ENCODE data around the gene OPTC.

OPTC gene

GRCh38 chr1:203539831-203540546, 46.0 kb downstream of the OPTC start:
- DNase-seq: no peak

GRCh38 chr1:203544485-203544884, 50.5 kb downstream of the OPTC start:
- DNase-seq: no peak

- no peak for DNase-seq
Observed at GRCh38 chr1:203544978-203545816, 51.2 kb downstream of the OPTC start.

GRCh38 chr1:203546274-203546673, 52.3 kb downstream of the OPTC start:
- DNase-seq: no peak

- DNase-seq: no peak
Observed at GRCh38 chr1:203547147-203547546, 53.2 kb downstream of the OPTC start.

GRCh38 chr1:203547771-203548421, 53.9 kb downstream of the OPTC start:
- no peak for DNase-seq

GRCh38 chr1:203548892-203549291, 54.9 kb downstream of the OPTC start:
- no peak for DNase-seq

GRCh38 chr1:203549309-203549708, 55.4 kb downstream of the OPTC start:
- no peak for DNase-seq

- DNase-seq: no peak
Observed at GRCh38 chr1:203550846-203551245, 56.9 kb downstream of the OPTC start.

- no peak for DNase-seq
Observed at GRCh38 chr1:203551550-203551949, 57.6 kb downstream of the OPTC start.

- DNase-seq: no peak
Observed at GRCh38 chr1:203553496-203553895, 59.5 kb downstream of the OPTC start.

GRCh38 chr1:203554071-203554470, 60.1 kb downstream of the OPTC start:
- no peak for DNase-seq

GRCh38 chr1:203555076-203555475, 61.1 kb downstream of the OPTC start:
- DNase-seq: no peak

GRCh38 chr1:203555511-203556046, 61.6 kb downstream of the OPTC start:
- DNase-seq: no peak

GRCh38 chr1:203556047-203556851, 62.3 kb downstream of the OPTC start:
- no peak for DNase-seq

- DNase-seq: no peak
Observed at GRCh38 chr1:203557390-203557789, 63.4 kb downstream of the OPTC start.

- DNase-seq: no peak
Observed at GRCh38 chr1:203558064-203558760, 64.3 kb downstream of the OPTC start.
